B cell (primary cell): ENCODE results near the gene RRBP1. TPM values are rescaled to one million over a fixed set of nuclear protein-coding genes. Genes with fewer than 3 reads are reported as not detected.

Experiments
- ATAC-seq: fragments of 200-7000 bp; cut with Tn5 transposase; one replicate; pipeline ENCODE4 v1.10.0; 2021; ENCODE audit warnings: low read depth, mild to moderate bottlenecking, moderate number of reproducible peaks, moderate library complexity
- CTCF ChIA-PET: fragments of 350-600 bp; sonication (Branson Sonifier 250); formaldehyde crosslinking; loops from one replicate; lab custom pipeline; 2021; ENCODE audit warnings: antibody characterized with exemption, inconsistent platforms; lab: Charles Lee
- POLR2A ChIA-PET: fragments of 350-600 bp; sonication (Branson Sonifier 250); formaldehyde crosslinking; loops from one replicate; lab custom pipeline; 2021; ENCODE audit warnings: antibody characterized with exemption; lab: Charles Lee
- DNase-seq: peaks from one replicate; pipeline ENCODE4 v3.0.0; 2013
- H2AFZ ChIP-seq: 2 replicates; pipeline ENCODE4 v1.6.1; 2012; ENCODE audit warnings: mild to moderate bottlenecking, low read depth, low read length; ENCODE audit not compliant: insufficient read depth, poor library complexity, severe bottlenecking
- H3K27ac ChIP-seq, 2 donors: 1 replicate in 1 of 2; 2 replicates in 1 of 2; pipeline ENCODE4 v1.5.1; 2012 to 2013; ENCODE audit warnings: low read length in 2 of 2, mild to moderate bottlenecking in 2 of 2, moderate library complexity in 1 of 2
- H3K27me3 ChIP-seq, 4 experiments: fragments of 200-600 bp in 1 of 4; sonication (generic) in 1 of 4; replicated peaks in 1 of 4; 1 replicate in 2 of 4; 2 replicates in 2 of 4; pipeline versions ENCODE4 v1.6.1 to v1.7.0; 2013 to 2016; ENCODE audit warnings: low read length in 3 of 4, mild to moderate bottlenecking in 2 of 4, mixed read lengths in 1 of 4, moderate library complexity in 1 of 4; ENCODE audit not compliant: insufficient read depth in 4 of 4, control insufficient read depth in 3 of 4; ENCODE audit errors: control extremely low read depth in 1 of 4
- H3K36me3 ChIP-seq, 2 experiments: replicated peaks in 1 of 2; 1 replicate in 1 of 2; 2 replicates in 1 of 2; pipeline versions ENCODE4 v1.6.1 to v1.7.1; 2013; ENCODE audit warnings: low read length in 1 of 2; ENCODE audit not compliant: insufficient read depth in 2 of 2, control insufficient read depth in 1 of 2; ENCODE audit errors: control extremely low read depth in 1 of 2, extremely low read depth in 1 of 2
- H3K4me1 ChIP-seq, 2 donors: fragments of 200-600 bp in 1 of 2; sonication (generic) in 1 of 2; 1 replicate in 1 of 2; 2 replicates in 1 of 2; pipeline versions ENCODE4 v1.5.1 to v1.6.1; 2013 to 2017; ENCODE audit warnings: low read length in 2 of 2; ENCODE audit not compliant: control insufficient read depth in 2 of 2, insufficient read depth in 2 of 2
- H3K4me2 ChIP-seq: replicated peaks from 2 replicates; pipeline ENCODE3; 2012; ENCODE audit warnings: mild to moderate bottlenecking, low read depth, low read length; ENCODE audit not compliant: poor library complexity, severe bottlenecking
- H3K4me3 ChIP-seq, 5 experiments: fragments of 200-600 bp in 1 of 5; sonication (generic) in 1 of 5; 1 replicate in 3 of 5; 2 replicates in 2 of 5; pipeline versions ENCODE4 v1.5.1 to v1.7.0; 2011 to 2016; ENCODE audit warnings: low read length in 4 of 5, mild to moderate bottlenecking in 4 of 5, low read depth in 2 of 5, control low read depth in 1 of 5, moderate library complexity in 1 of 5; ENCODE audit not compliant: insufficient read depth in 1 of 5; ENCODE audit errors: control extremely low read depth in 1 of 5, extremely low read depth in 1 of 5
- H3K79me2 ChIP-seq: fragments of 200-600 bp; sonication (generic); one replicate; pipeline ENCODE4 v1.6.0; 2016; ENCODE audit warnings: low read length; ENCODE audit not compliant: control insufficient read depth, insufficient read depth
- H3K9ac ChIP-seq: fragments of 200-600 bp; sonication (generic); 2 replicates; pipeline ENCODE4 v1.6.1; 2017; ENCODE audit warnings: mild to moderate bottlenecking, low read length, moderate library complexity
- H3K9me3 ChIP-seq, 3 donors: one replicate each; pipeline versions ENCODE4 v1.6.1 to v1.7.1; 2013; ENCODE audit warnings: low read length in 2 of 3; ENCODE audit not compliant: control insufficient read depth in 2 of 3, insufficient read depth in 1 of 3; ENCODE audit errors: control extremely low read depth in 1 of 3
- H4K20me1 ChIP-seq: 2 replicates; pipeline ENCODE4 v1.6.0; 2012; ENCODE audit warnings: mild to moderate bottlenecking, low read length; ENCODE audit not compliant: insufficient read depth, control insufficient read depth, poor library complexity, severe bottlenecking
- H3K27ac Mint-ChIP-seq: one replicate; pipeline ENCODE4 v1.8.0; 2021; ENCODE audit warnings: mixed read lengths
- H3K27me3 Mint-ChIP-seq: one replicate; pipeline ENCODE4 v1.8.0; 2021; ENCODE audit warnings: mixed read lengths
- H3K4me1 Mint-ChIP-seq: one replicate; pipeline ENCODE4 v1.8.0; 2021; ENCODE audit warnings: mixed read lengths
- H3K4me3 Mint-ChIP-seq: one replicate; pipeline ENCODE4 v1.8.0; 2021; ENCODE audit warnings: mixed read lengths
- H3K9me3 Mint-ChIP-seq: one replicate; pipeline ENCODE4 v1.8.0; 2022; ENCODE audit warnings: mixed read lengths; ENCODE audit not compliant: insufficient read depth
- EZH2 ChIP-seq: IDR thresholded peaks from 2 replicates; pipeline ENCODE4 v1.6.1; 2012; ENCODE audit warnings: borderline replicate concordance, low read depth, mild to moderate bottlenecking, moderate library complexity, low read length; ENCODE audit not compliant: insufficient read depth, poor library complexity, severe bottlenecking
- WGBS: methylation state at CpG from one replicate; pipeline ENCODE4 v1.1.5; 2013; ENCODE audit warnings: missing lambda C conversion rate; ENCODE audit not compliant: insufficient coverage; 5-methylcytosine and 5-hydroxymethylcytosine counted together
- intact Hi-C: fragments of 100-400 bp; cut with micrococcal nuclease; formaldehyde crosslinking; loops from one replicate; pipeline ENCODE4 v1.10.0; 2022
- polyA plus RNA-seq: library from polyadenylated mRNA; depleted of rRNA; stranded (reverse); fragments of >200 nt; gene quantifications from 2 replicates; pipeline ENCODE4 v1.2.3, GENCODE V29; 2012
- total RNA-seq, 2 donors: library from RNA; stranded (reverse); fragments of 120-200 nt in 1 of 2; gene quantifications; 1 replicate in 1 of 2; 2 replicates in 1 of 2; pipeline versions ENCODE4 v1.2.3 to v1.2.4, GENCODE V29; 2013 to 2022
- TF ChIP-seq, protein P1 (sequence below): fragments of 200-600 bp; IDR thresholded peaks from one replicate; pipeline ENCODE4 v1.8.0; 2022; ENCODE audit warnings: antibody characterized with exemption, mild to moderate bottlenecking

RRBP1 gene
- total and polyA plus RNA-seq, 2 donors (not counting 1 experiment from before 2014, with no cell fraction given): 10.9 to 27.5 TPM

DNA sequence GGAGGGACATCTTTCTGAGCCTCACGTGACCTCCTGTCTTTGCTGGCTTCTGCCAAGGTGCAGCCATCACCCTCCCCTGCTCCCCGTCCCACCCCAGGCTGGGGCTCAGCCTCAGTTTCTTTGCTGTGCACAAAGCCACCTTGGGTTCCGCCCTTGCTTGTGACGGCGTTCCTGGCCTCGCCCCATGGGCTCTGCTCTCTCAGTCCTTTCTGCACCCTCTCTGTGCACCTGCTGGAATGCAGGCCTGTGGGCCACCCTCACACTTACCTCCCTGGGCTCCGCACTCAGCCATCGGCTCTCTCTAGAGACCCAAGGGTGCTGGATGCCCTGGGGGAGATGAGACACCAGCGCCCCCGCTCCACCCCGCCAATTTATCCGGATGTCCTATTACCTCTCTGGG, 46.0 kb upstream of the RRBP1 start:
- WGBS: 85% methylated on average over 12 of the region's 12 CpGs
- no peaks in the 10 kb centered on the region for H4K20me1 ChIP-seq

DNA sequence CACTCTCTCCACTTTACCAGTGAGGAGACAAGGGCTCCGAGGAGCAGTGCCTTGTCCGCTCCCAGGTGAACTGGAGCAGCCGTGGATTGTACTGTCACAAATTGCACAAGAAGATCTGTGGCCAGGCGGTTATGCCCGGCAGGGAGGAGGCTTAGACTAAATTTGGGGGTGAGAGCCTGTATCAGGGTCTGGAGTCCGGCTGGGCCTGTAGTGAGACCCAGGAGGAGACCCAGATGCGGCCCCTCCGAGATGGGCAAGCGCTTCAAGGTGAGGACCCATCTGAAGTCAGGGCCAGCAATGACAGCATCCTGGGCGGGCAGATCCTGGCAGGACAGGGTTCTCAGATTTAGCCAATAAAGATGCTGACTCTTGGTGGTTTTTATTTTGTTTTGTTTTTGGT, 45.3 kb upstream of the RRBP1 start:
- Histone ChIP-seq H4K20me1 (no peaks in the 10 kb centered on the region), H3K9me3 (no peaks in the 10 kb centered on the region), H3K36me3 (no peaks in the 10 kb centered on the region), H3K4me1 (no peaks in the 10 kb centered on the region), H3K4me2 (no peak overlapping the region), H3K4me3 (no peak overlapping the region), H3K27ac (no peak overlapping the region), H3K9ac (no peak overlapping the region), H2AFZ (no peak overlapping the region), H3K27me3 (peaks cover 0 to 2% (median under 1%) of the 10 kb centered on the region in 4 experiments), H3K79me2 (no peaks in the 10 kb centered on the region)
- no peak for TF ChIP-seq EZH2
- TF ChIP-seq, protein P1, sequence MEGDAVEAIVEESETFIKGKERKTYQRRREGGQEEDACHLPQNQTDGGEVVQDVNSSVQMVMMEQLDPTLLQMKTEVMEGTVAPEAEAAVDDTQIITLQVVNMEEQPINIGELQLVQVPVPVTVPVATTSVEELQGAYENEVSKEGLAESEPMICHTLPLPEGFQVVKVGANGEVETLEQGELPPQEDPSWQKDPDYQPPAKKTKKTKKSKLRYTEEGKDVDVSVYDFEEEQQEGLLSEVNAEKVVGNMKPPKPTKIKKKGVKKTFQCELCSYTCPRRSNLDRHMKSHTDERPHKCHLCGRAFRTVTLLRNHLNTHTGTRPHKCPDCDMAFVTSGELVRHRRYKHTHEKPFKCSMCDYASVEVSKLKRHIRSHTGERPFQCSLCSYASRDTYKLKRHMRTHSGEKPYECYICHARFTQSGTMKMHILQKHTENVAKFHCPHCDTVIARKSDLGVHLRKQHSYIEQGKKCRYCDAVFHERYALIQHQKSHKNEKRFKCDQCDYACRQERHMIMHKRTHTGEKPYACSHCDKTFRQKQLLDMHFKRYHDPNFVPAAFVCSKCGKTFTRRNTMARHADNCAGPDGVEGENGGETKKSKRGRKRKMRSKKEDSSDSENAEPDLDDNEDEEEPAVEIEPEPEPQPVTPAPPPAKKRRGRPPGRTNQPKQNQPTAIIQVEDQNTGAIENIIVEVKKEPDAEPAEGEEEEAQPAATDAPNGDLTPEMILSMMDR: no peak
- 97% methylated on average over 10 of the region's 10 CpGs for WGBS
- peaks cover 47% of the 10 kb centered on the region for H3K27me3 Mint-ChIP-seq
- intact Hi-C loops: no loop called here
- H3K27ac Mint-ChIP-seq: no peak overlapping the region
- H3K9me3 Mint-ChIP-seq: no peaks in the 10 kb centered on the region
- ATAC-seq (no peak), DNase-seq (no peak)
- CTCF ChIA-PET: no interaction called here
- H3K4me3 Mint-ChIP-seq: no peak overlapping the region
- no peaks in the 10 kb centered on the region for H3K4me1 Mint-ChIP-seq
- POLR2A ChIA-PET: no interaction called here

More for the DNA sequence above, 46.0 kb upstream of the RRBP1 start:
- no peaks in the 10 kb centered on the region for H3K4me1 Mint-ChIP-seq
- TF ChIP-seq EZH2: no peak
- TF ChIP-seq, protein P1: no peak
- no peaks in the 10 kb centered on the region for H3K9me3 Mint-ChIP-seq
- Histone ChIP-seq H3K79me2 (no peaks in the 10 kb centered on the region), H3K27me3 (peaks cover 0 to 2% (median 0%) of the 10 kb centered on the region in 4 experiments), H3K4me3 (no peak overlapping the region), H3K9me3 (no peaks in the 10 kb centered on the region), H3K4me1 (no peaks in the 10 kb centered on the region), H3K4me2 (no peak overlapping the region), H3K36me3 (no peaks in the 10 kb centered on the region), H3K27ac (no peak overlapping the region), H2AFZ (no peak overlapping the region), H3K9ac (no peak overlapping the region)
- ChIA-PET POLR2A (no interaction called here), CTCF (no interaction called here)
- no peak overlapping the region for H3K4me3 Mint-ChIP-seq
- intact Hi-C loops: no loop called here
- ATAC-seq (no peak), DNase-seq (no peak)
- H3K27me3 Mint-ChIP-seq: peaks cover 41% of the 10 kb centered on the region
- no peak overlapping the region for H3K27ac Mint-ChIP-seq
